ENCODE measurements around the gene RTP5. TPM values are rescaled to one million over a fixed set of nuclear protein-coding genes. Genes with fewer than 3 reads are reported as not detected.

The RTP5 gene
- polyA plus RNA-seq, 1 experiment = not detected

- DNase-seq (ENCODE audit: low read depth) = no peak
- CTCF ChIA-PET = no interaction called here
- TF ChIP-seq CTCF (IDR thresholded peaks at IDR 0.05; ENCODE audit: insufficient read depth, low read depth, low read length) = no peak
- no peaks in the 10 kb centered on the region for H3K36me3 ChIP-seq (ENCODE audit: control insufficient read depth, insufficient read depth, low read length)
- POLR2A ChIA-PET = interaction anchor here (0.6 kb wide), 1 partner anchor 11 kb away, joined by 15 read pairs; no protein-coding TSS in a partner anchor
- no peak overlapping the region for H3K4me3 ChIP-seq (ENCODE audit: low read depth, low read length)
- H3K27me3 ChIP-seq (ENCODE audit: control insufficient read depth, insufficient read depth, low read length) = 0 out of 2 replicates have a peak, but pooled peaks cover 1% of the 10 kb centered on the region
These were observed 14.2 kb upstream of the RTP5 start for GRCh38 chr2:241855245-241855887.

- 0 out of 2 replicates have a peak, but pooled peaks cover 1% of the 10 kb centered on the region for H3K27me3 ChIP-seq (ENCODE audit: control insufficient read depth, insufficient read depth, low read length)
- ChIA-PET CTCF (no interaction called here), POLR2A (no interaction called here)
- no peak overlapping the region for H3K4me3 ChIP-seq (ENCODE audit: low read depth, low read length)
- no peak for DNase-seq (ENCODE audit: low read depth)
- H3K36me3 ChIP-seq (ENCODE audit: control insufficient read depth, insufficient read depth, low read length) = no peaks in the 10 kb centered on the region
- no peak for TF ChIP-seq CTCF (IDR thresholded peaks at IDR 0.05; ENCODE audit: insufficient read depth, low read depth, low read length)
These were observed 13.6 kb upstream of the RTP5 start for GRCh38 chr2:241855888-241856422.

- no peaks in the 10 kb centered on the region for H3K36me3 ChIP-seq (ENCODE audit: control insufficient read depth, insufficient read depth, low read length)
- ChIA-PET POLR2A (no interaction called here), CTCF (no interaction called here)
- H3K27me3 ChIP-seq (ENCODE audit: control insufficient read depth, insufficient read depth, low read length) = 0 out of 2 replicates have a peak, but pooled peaks cover 1% of the 10 kb centered on the region
- H3K4me3 ChIP-seq (ENCODE audit: low read depth, low read length) = no peak overlapping the region
- no peak for DNase-seq (ENCODE audit: low read depth)
- no peak for TF ChIP-seq CTCF (IDR thresholded peaks at IDR 0.05; ENCODE audit: insufficient read depth, low read depth, low read length)
These were observed 12.4 kb upstream of the RTP5 start for GRCh38 chr2:241857041-241857541.

GRCh38 chr2:241857572-241858121 lies 11.9 kb upstream of the RTP5 start:
- H3K36me3 ChIP-seq (ENCODE audit: control insufficient read depth, insufficient read depth, low read length) = no peaks in the 10 kb centered on the region
- no peak for TF ChIP-seq CTCF (IDR thresholded peaks at IDR 0.05; ENCODE audit: insufficient read depth, low read depth, low read length)
- CTCF ChIA-PET = interaction anchor here (0.7 kb wide), 2 partner anchors 21 to 214 kb away, joined by 3 to 4 read pairs; no protein-coding TSS in a partner anchor
- 0 out of 2 replicates have a peak, but pooled peaks cover 1% of the 10 kb centered on the region for H3K27me3 ChIP-seq (ENCODE audit: control insufficient read depth, insufficient read depth, low read length)
- H3K4me3 ChIP-seq (ENCODE audit: low read depth, low read length) = no peak overlapping the region
- POLR2A ChIA-PET = no interaction called here
- no peak for DNase-seq (ENCODE audit: low read depth)
